Stimulated activated naive CD8-positive, alpha-beta T cell treated with anti-CD3 and anti-CD28 coated beads, Interleukin-15, Interleukin-2, amounts not matched to agents 100 ng/mL and 50 ng/mL, for 24 hours (primary cell): Measurements from ENCODE around the gene RFFL.

ENCODE experiments used
- H3K27ac Mint-ChIP-seq: one replicate; pipeline ENCODE4 v1.8.0; 2021; ENCODE audit warnings: mild to moderate bottlenecking, mixed read lengths
- H3K27me3 Mint-ChIP-seq: one replicate; pipeline ENCODE4 v1.8.0; 2021; ENCODE audit warnings: mixed read lengths
- H3K36me3 Mint-ChIP-seq: one replicate; pipeline ENCODE4 v1.8.0; 2021; ENCODE audit warnings: low read depth, mixed read lengths
- H3K4me1 Mint-ChIP-seq: one replicate; pipeline ENCODE4 v1.8.0; 2021; ENCODE audit warnings: low read depth, mixed read lengths
- H3K4me3 Mint-ChIP-seq: one replicate; pipeline ENCODE4 v1.8.0; 2021; ENCODE audit warnings: mild to moderate bottlenecking, mixed read lengths
- H3K9me3 Mint-ChIP-seq: one replicate; pipeline ENCODE4 v1.8.0; 2021; ENCODE audit warnings: mixed read lengths

The RFFL gene

DNA sequence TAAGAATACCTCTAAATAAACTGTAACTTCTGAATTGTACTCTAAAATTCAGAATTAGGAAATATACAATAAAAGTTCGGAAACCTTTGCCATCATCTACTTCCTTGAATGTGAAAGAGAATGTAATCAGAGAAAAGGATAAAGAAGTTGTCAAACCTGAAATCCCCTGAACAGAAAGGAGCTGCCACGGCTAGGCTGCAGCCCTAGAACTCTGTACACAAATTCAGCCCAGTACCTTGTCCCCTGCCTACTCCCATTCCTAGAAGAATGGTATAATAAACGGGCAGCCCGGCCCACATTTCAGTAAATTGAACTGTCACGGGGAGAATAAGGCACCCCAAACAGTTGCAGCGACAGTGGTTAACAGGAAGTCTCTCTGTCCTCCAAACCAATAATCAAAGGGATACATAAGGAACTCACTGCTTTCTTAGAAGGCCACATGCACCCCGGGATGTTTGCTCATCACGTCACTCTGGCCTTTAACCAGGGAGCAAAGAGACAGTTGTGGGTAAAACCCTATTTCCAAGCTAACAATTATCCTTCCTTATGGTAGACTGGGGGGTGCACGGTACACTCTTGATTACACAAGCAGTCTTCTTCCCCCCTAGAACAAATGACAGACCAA, 24.3 kb upstream of the RFFL start:
- peak overlapping the region; percentile 90 for H3K4me3 Mint-ChIP-seq
- H3K4me1 Mint-ChIP-seq: peaks cover 76% of the 10 kb centered on the region
- H3K36me3 Mint-ChIP-seq: no peaks in the 10 kb centered on the region
- peak overlapping the region; percentile 89 for H3K27ac Mint-ChIP-seq
- no peaks in the 10 kb centered on the region for H3K9me3 Mint-ChIP-seq
- H3K27me3 Mint-ChIP-seq: no peaks in the 10 kb centered on the region

DNA sequence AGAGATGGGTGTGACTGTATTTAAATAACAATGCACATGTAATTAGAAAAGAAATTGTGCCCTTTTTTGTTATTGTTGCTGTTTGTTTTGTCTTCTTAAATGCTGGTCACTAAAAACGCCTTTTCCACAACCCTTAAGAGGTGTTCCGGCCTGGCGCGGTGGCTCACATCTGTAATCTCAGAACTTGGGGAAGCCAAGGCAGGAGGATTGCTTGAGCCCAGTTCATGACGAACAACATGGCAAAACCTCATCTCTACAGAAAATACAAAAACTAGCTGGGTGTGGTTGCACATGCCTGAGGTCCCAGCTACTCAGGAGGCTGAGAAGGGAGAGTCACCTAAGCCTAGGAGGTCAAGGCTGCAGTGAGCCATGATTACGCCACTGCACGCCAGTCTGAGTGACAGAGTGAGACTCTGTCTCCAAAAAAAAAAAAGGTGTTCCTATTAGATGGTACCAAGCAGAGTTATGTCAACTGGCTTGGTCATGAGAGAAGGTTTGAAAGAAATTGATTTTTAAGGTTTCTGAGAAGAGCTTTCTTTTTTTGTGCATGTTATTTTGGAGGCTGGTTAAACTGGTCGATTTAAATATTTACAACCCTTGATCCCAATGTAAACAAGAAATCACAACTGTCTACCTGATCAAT, 23.5 kb upstream of the RFFL start:
- peak overlapping the region; percentile 89 for H3K27ac Mint-ChIP-seq

DNA sequence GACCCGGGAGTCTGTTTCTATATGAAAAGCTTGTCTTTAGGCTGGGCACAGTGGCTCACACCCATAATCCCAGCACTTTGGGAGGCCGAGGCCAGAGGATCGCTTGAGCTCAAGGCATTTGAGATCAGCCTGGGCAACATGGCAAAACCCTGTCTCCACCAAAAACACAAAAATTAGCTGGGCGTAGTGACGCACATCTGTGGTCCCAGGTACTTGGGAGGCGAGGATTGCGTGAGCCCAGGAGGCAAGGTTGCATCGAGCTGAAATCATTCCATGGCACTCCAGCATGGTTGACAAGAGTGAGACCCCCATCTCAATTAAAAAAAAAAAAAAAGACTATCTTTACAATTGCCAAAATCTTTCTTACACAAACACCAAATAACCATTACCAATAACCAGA, 22.7 kb upstream of the RFFL start:
- Mint-ChIP-seq H3K36me3 (no peaks in the 10 kb centered on the region), H3K9me3 (no peaks in the 10 kb centered on the region), H3K4me1 (peaks cover 89% of the 10 kb centered on the region), H3K27ac (no peak overlapping the region), H3K4me3 (peak overlapping the region; percentile 1), H3K27me3 (no peaks in the 10 kb centered on the region)

More for the DNA sequence above, 23.5 kb upstream of the RFFL start:
- Mint-ChIP-seq H3K36me3 (no peaks in the 10 kb centered on the region), H3K9me3 (no peaks in the 10 kb centered on the region), H3K4me3 (peak overlapping the region; percentile 90), H3K27me3 (no peaks in the 10 kb centered on the region), H3K4me1 (peaks cover 84% of the 10 kb centered on the region)

DNA sequence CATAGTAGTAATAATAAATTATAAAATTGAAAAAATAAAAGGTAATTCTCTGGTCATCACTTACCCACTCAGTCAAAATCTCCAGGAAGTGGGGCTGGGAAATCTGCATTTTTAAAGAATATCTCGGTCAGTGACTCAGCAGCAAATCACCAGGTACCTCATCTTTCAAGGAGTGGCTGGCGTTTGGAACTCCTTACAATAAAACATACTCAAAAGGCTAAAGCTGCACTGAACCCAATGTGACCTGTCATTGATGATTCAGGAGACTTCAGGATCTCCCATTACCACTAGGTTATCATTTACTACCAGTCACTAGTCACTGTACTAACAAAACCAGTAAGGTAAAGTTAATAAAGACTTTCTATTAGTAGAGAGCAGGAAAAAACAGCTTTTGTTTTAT, 21.5 kb upstream of the RFFL start:
- Mint-ChIP-seq H3K4me3 (no peak overlapping the region), H3K27ac (peak overlapping the region; percentile 3), H3K27me3 (no peaks in the 10 kb centered on the region), H3K4me1 (peaks cover 92% of the 10 kb centered on the region), H3K36me3 (no peaks in the 10 kb centered on the region), H3K9me3 (no peaks in the 10 kb centered on the region)

DNA sequence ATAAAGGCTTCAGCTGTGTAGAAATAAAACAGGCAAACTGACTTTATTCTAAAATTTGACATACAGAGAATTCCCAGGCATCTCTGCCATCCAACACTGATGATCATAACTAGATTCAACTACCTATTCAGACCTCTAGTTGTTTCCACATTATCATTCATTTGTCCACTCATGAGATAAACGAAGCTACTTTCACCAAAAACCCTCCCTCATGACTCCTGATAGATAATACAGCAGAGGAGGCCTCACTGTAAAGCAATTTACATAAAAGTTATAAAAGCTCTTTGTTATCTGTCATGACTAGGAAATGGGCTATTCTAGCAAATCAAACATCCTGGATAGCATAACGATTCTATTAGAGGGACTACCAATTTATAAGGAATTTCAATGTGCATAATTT, 19.6 kb upstream of the RFFL start:
- Mint-ChIP-seq H3K27ac (no peak overlapping the region), H3K9me3 (no peaks in the 10 kb centered on the region), H3K4me3 (peak overlapping the region; percentile 9), H3K36me3 (no peaks in the 10 kb centered on the region), H3K27me3 (no peaks in the 10 kb centered on the region), H3K4me1 (peaks cover 89% of the 10 kb centered on the region)

DNA sequence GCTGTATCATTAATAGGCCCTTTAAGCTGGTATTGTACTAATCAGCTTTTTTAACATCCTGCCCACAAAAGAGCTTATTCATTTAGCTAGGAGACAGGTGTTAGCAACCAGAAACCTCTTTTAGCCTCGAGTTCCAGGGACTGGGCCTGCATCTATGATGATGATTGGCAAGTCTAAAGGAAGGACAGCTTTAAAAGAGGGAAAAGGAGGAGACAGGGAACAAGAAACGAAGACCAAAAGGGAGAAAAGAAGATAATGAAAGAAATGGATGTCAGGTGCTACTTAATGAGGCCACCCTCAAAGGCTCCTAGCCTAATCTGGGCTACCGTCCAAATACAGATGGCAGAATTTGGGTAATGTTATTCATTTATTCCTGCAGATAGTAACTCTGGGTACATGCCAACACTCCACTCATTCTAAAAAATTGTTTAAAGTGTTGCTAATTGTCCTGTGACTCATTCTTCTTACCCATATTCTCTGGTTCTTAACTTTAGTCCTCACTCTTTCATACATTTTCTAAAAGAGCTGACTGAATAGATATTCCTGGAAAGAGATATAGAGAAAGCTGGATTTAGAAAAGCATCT, 18.7 kb upstream of the RFFL start:
- H3K4me3 Mint-ChIP-seq: peak overlapping the region; percentile 68
- H3K27ac Mint-ChIP-seq: peak overlapping the region; percentile 86
- H3K36me3 Mint-ChIP-seq: no peaks in the 10 kb centered on the region
- H3K4me1 Mint-ChIP-seq: peaks cover 88% of the 10 kb centered on the region
- no peaks in the 10 kb centered on the region for H3K9me3 Mint-ChIP-seq
- H3K27me3 Mint-ChIP-seq: no peaks in the 10 kb centered on the region

DNA sequence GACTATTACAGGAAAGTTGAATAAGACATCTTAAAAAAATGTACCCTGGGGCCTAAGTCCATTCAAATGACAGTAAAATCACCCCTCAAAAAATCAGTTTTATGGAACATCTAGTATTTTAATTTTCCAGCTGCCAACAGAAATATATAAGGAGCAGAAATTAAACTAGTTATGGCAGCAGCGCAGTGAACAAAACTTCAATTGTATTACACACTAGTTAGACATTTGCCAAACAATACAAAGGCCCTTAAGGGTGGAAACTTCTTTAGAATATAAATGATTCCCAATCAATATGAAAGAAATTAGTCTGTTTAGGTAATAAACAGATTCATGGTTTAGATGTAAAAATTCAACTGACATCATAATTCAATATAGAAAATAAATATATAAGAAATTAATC, 18.1 kb upstream of the RFFL start:
- peaks cover 86% of the 10 kb centered on the region for H3K4me1 Mint-ChIP-seq
- H3K27ac Mint-ChIP-seq: no peak overlapping the region
- no peaks in the 10 kb centered on the region for H3K27me3 Mint-ChIP-seq
- no peaks in the 10 kb centered on the region for H3K36me3 Mint-ChIP-seq
- H3K9me3 Mint-ChIP-seq: no peaks in the 10 kb centered on the region
- no peak overlapping the region for H3K4me3 Mint-ChIP-seq

DNA sequence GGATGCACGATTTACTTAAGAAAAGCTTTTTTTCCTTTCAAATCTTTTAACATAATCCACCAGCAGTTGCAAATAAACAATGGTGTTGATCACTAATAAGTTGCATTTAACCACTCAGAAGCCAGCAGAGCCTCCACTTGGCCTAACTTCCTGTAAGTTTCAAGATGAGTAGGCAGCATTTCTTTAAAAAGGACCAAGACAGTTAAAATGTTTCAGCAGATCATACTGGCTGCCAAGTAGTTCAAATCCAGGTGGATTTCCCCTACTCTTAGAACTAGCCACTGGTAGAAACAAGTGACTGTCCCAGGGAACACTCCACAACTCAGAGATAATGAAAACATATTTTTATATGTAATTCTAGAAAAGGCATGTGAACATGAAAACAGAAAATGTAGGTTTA, 17.0 kb upstream of the RFFL start:
- Mint-ChIP-seq H3K4me1 (peaks cover 80% of the 10 kb centered on the region), H3K27ac (peak overlapping the region; percentile 59), H3K36me3 (no peaks in the 10 kb centered on the region), H3K27me3 (no peaks in the 10 kb centered on the region), H3K4me3 (peak overlapping the region; percentile 33), H3K9me3 (no peaks in the 10 kb centered on the region)

DNA sequence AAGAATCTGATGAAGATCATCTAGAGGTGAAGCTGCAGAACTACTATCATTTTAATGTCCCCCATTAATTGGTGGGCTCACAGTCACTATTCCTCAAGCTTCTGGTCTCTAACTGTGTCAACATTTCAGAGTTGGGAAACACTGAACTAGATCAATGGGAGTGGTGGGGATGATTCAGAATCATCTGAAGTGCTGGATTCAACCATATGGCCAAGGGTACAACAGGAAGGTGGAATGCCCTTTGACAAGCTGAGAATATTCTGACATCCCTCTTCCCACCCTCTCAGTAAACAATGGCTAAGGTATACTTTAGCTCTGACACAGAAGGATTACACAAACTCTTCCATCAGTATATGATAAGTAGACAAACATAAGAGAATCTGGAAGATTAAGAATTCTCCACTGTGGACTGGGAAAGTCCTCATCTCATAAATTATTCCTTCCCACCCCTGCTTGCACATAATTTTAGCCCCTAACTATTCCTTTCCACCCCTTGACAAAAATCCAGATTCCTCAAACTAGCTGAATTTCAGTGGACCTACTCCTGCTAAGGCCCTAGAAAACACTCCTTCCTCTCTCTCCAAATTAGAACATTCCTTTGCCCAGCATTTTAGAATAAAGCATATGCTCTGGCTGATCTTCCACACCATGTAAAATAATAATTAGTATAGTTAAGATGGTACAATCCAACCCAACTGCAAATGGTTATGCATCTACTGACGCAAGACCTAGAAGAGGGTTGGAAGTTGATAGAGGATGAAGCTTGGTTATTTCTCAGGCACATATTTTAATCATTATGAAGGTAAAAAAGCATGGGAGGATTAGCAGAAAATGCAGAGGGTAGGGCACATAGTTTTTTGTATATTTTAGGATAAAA, 16.3 kb upstream of the RFFL start:
- Mint-ChIP-seq H3K4me3 (no peak overlapping the region), H3K27ac (peak overlapping the region; percentile 42), H3K36me3 (no peaks in the 10 kb centered on the region), H3K4me1 (peaks cover 80% of the 10 kb centered on the region), H3K9me3 (no peaks in the 10 kb centered on the region), H3K27me3 (no peaks in the 10 kb centered on the region)

DNA sequence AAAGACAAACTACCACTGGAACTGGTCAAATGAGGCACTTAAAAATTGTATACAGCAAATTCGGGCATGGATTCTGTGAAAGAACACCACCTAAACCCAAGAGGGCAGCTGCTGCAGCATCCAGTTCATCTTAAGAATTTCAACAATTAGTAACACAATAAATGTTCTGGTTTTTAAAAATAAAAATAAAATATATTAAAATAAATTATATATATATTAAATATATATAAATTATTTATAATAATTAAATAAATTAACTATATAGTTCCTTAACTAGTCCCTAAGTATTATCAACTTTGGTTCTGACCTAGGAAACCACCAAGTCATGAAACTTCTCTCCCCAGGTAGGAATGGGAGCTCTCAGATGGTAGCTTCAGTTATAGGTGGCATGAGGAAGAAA, 13.4 kb upstream of the RFFL start:
- Mint-ChIP-seq H3K36me3 (no peaks in the 10 kb centered on the region), H3K4me3 (no peak overlapping the region), H3K9me3 (no peaks in the 10 kb centered on the region), H3K27ac (no peak overlapping the region), H3K4me1 (peaks cover 78% of the 10 kb centered on the region), H3K27me3 (no peaks in the 10 kb centered on the region)

DNA sequence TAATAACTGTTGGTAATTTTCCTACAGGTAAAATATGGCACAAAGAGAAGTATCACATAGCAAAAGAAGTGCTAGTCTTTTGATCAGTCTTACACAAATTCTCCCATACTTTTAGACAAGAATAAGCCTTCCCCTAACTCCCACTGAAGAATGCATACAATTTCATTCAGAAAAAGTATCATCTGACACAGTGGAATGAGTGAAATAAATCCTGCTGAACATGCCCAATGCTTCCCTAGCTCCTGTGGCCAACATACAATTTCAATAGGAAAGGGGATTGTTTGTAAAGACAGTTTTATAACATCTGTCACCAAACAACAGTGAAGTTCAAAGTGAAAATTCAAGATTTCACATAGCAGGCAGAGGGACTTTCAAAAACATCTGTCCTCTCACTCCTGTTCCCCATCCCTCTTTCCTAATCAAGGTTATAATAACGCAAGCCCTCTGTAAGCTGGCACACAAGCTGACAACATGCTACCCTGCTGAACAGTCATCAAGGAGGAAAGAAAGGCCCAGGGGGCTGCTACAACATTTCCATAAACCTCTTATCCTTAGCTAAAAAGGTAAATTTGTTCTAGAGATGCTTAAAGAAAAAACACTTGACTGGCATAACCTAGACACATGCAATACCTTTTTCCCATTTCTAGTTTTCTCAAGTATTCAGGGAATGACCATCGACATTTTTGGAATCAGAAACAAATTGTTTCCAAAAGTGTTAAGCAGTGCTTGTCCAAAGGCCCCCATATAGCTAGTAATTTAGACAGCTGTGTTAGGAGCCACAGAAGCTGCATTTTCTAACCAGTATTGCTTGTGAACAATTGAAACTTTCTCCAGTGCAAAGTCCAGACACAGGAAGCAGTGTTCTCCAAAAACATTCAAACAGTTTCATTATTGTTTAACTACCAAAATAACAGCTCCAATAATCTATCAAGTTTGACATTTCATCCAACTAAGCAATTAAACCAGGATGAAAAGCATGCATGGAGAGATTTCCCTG, 11.5 kb upstream of the RFFL start:
- Mint-ChIP-seq H3K4me1 (peaks cover 69% of the 10 kb centered on the region), H3K27ac (no peak overlapping the region), H3K9me3 (no peaks in the 10 kb centered on the region), H3K27me3 (no peaks in the 10 kb centered on the region), H3K36me3 (peaks cover 4% of the 10 kb centered on the region), H3K4me3 (no peak overlapping the region)

DNA sequence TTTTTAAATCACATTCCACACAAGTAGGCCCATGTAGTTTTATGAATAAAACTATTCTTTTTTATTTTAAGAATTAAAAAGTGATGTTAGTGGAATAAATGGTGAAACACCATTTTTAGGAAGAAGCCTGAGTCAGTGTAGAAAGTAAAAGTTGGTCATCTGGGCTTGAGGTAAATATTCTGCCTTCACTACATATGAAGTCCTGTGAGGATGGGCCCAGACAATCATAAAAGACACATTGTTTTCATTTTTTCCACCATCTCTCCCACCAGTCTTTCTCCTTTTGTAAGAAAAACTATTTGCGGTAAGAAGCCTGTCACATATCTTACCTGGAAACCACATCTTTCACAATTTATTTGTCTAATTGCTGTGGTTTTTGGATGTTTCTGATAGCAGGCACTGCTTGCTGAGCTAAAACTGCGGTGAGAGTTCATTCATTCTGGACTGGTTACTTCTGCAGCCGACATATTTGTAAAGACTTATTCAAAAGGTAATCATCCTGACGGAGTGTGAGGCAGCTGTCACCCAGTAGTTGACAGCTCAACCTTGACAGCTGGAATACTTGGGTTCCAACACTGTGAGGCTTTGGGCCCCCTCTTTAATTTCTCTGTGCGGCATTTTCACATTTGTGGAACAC, 10.6 kb upstream of the RFFL start:
- Mint-ChIP-seq H3K36me3 (peaks cover 4% of the 10 kb centered on the region), H3K27ac (peak overlapping the region; percentile 79), H3K27me3 (no peaks in the 10 kb centered on the region), H3K4me3 (peak overlapping the region; percentile 43), H3K9me3 (no peaks in the 10 kb centered on the region), H3K4me1 (peaks cover 66% of the 10 kb centered on the region)

DNA sequence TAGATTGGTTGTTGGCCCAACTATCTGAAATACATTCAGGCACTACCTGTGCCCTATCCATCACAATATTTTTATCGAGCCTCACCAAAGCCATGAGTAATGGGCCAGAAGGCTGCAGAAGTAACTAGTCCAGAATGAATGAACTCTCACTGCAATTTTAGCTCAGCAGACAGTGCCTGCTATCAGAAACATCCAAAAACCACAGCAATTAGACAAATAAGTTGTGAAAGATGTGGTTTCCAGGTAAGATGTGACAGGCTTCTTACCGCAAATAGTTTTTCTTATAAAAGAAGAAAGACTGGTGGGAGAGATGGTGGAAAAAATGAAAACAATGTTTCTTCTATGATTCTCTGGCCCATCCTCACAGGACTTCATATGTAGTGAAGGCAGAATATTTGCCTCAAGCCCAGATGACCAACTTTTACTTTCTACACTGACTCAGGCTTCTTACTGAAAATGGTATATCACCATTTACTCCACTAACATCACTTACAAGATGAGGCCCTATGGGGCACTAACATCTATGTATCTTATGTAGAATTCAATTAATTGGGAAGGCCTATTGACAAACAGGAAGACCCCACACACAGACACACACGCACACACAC, 9.8 kb upstream of the RFFL start:
- peak overlapping the region; percentile 53 for H3K4me3 Mint-ChIP-seq
- H3K27ac Mint-ChIP-seq: peak overlapping the region; percentile 79
- H3K27me3 Mint-ChIP-seq: no peaks in the 10 kb centered on the region
- H3K9me3 Mint-ChIP-seq: no peaks in the 10 kb centered on the region
- H3K4me1 Mint-ChIP-seq: peaks cover 72% of the 10 kb centered on the region
- H3K36me3 Mint-ChIP-seq: peaks cover 4% of the 10 kb centered on the region
